HG03469 (cell line): Measurements from ENCODE around the gene MPPED1.

Experiments used
- ATAC-seq: cut with Tn5 transposase; IDR thresholded peaks from one replicate; pipeline ENCODE4 v1.9.1; 2021; ENCODE audit warnings: mild to moderate bottlenecking, moderate library complexity, moderate number of reproducible peaks; ENCODE audit not compliant: unreplicated experiment

The MPPED1 gene

GRCh38 chr22:43392385-43392989 is 19.3 kb upstream of the MPPED1 start:
- ATAC-seq, result no peak

- no peak for ATAC-seq
These were observed 18.5 kb upstream of the MPPED1 start for GRCh38 chr22:43393132-43393843.

GRCh38 chr22:43393844-43394474 is 17.9 kb upstream of the MPPED1 start:
- no peak for ATAC-seq

GRCh38 chr22:43395086-43395695 is 16.6 kb upstream of the MPPED1 start:
- no peak for ATAC-seq

GRCh38 chr22:43396321-43396933 is 15.4 kb upstream of the MPPED1 start:
- no peak for ATAC-seq

GRCh38 chr22:43396934-43397457 is 14.8 kb upstream of the MPPED1 start:
- no peak for ATAC-seq

GRCh38 chr22:43397766-43398165 is 14.0 kb upstream of the MPPED1 start:
- ATAC-seq, result no peak

GRCh38 chr22:43398246-43398645 is 13.6 kb upstream of the MPPED1 start:
- ATAC-seq, result no peak

GRCh38 chr22:43398910-43399309 is 12.9 kb upstream of the MPPED1 start:
- no peak for ATAC-seq

GRCh38 chr22:43399338-43399979 is 12.4 kb upstream of the MPPED1 start:
- ATAC-seq, result no peak

GRCh38 chr22:43399980-43400358 is 11.8 kb upstream of the MPPED1 start:
- no peak for ATAC-seq

- ATAC-seq, result no peak
These were observed 11.4 kb upstream of the MPPED1 start for GRCh38 chr22:43400449-43400848.

GRCh38 chr22:43401233-43401632 is 10.6 kb upstream of the MPPED1 start:
- ATAC-seq, result no peak

- ATAC-seq, result no peak
These were observed 10.2 kb upstream of the MPPED1 start for GRCh38 chr22:43401661-43402060.

GRCh38 chr22:43402128-43402527 is 9.7 kb upstream of the MPPED1 start:
- ATAC-seq, result no peak

GRCh38 chr22:43404673-43405385 is 7.0 kb upstream of the MPPED1 start:
- ATAC-seq, result no peak

GRCh38 chr22:43406186-43406790 is 5.5 kb upstream of the MPPED1 start:
- no peak for ATAC-seq

- ATAC-seq, result no peak
These were observed 4.2 kb upstream of the MPPED1 start for GRCh38 chr22:43407591-43407990.

- ATAC-seq, result no peak
These were observed 3.8 kb upstream of the MPPED1 start for GRCh38 chr22:43408009-43408408.

GRCh38 chr22:43409046-43409445 is 2.8 kb upstream of the MPPED1 start:
- ATAC-seq, result no peak
